B cell (primary cell): Measurements from ENCODE around the gene TSSK2. TPM values are rescaled to one million over a fixed set of nuclear protein-coding genes. Genes with fewer than 3 reads are reported as not detected.

Experiments used
- ATAC-seq: fragments of 200-7000 bp; cut with Tn5 transposase; one replicate; pipeline ENCODE4 v1.10.0; 2021; ENCODE audit warnings: low read depth, mild to moderate bottlenecking, moderate number of reproducible peaks, moderate library complexity
- CTCF ChIA-PET: fragments of 350-600 bp; sonication (Branson Sonifier 250); formaldehyde crosslinking; loops from one replicate; lab custom pipeline; 2021; ENCODE audit warnings: antibody characterized with exemption, inconsistent platforms; lab: Charles Lee
- POLR2A ChIA-PET: fragments of 350-600 bp; sonication (Branson Sonifier 250); formaldehyde crosslinking; loops from one replicate; lab custom pipeline; 2021; ENCODE audit warnings: antibody characterized with exemption; lab: Charles Lee
- DNase-seq: peaks from one replicate; pipeline ENCODE4 v3.0.0; 2013
- H2AFZ ChIP-seq: 2 replicates; pipeline ENCODE4 v1.6.1; 2012; ENCODE audit warnings: mild to moderate bottlenecking, low read depth, low read length; ENCODE audit not compliant: insufficient read depth, poor library complexity, severe bottlenecking
- H3K27ac ChIP-seq, 2 donors: 1 replicate in 1 of 2; 2 replicates in 1 of 2; pipeline ENCODE4 v1.5.1; 2012 to 2013; ENCODE audit warnings: low read length in 2 of 2, mild to moderate bottlenecking in 2 of 2, moderate library complexity in 1 of 2
- H3K27me3 ChIP-seq, 4 experiments: fragments of 200-600 bp in 1 of 4; sonication (generic) in 1 of 4; replicated peaks in 1 of 4; 1 replicate in 2 of 4; 2 replicates in 2 of 4; pipeline versions ENCODE4 v1.6.1 to v1.7.0; 2013 to 2016; ENCODE audit warnings: low read length in 3 of 4, mild to moderate bottlenecking in 2 of 4, mixed read lengths in 1 of 4, moderate library complexity in 1 of 4; ENCODE audit not compliant: insufficient read depth in 4 of 4, control insufficient read depth in 3 of 4; ENCODE audit errors: control extremely low read depth in 1 of 4
- H3K36me3 ChIP-seq, 2 experiments: replicated peaks in 1 of 2; 1 replicate in 1 of 2; 2 replicates in 1 of 2; pipeline versions ENCODE4 v1.6.1 to v1.7.1; 2013; ENCODE audit warnings: low read length in 1 of 2; ENCODE audit not compliant: insufficient read depth in 2 of 2, control insufficient read depth in 1 of 2; ENCODE audit errors: control extremely low read depth in 1 of 2, extremely low read depth in 1 of 2
- H3K4me1 ChIP-seq, 2 donors: fragments of 200-600 bp in 1 of 2; sonication (generic) in 1 of 2; 1 replicate in 1 of 2; 2 replicates in 1 of 2; pipeline versions ENCODE4 v1.5.1 to v1.6.1; 2013 to 2017; ENCODE audit warnings: low read length in 2 of 2; ENCODE audit not compliant: control insufficient read depth in 2 of 2, insufficient read depth in 2 of 2
- H3K4me2 ChIP-seq: replicated peaks from 2 replicates; pipeline ENCODE3; 2012; ENCODE audit warnings: mild to moderate bottlenecking, low read depth, low read length; ENCODE audit not compliant: poor library complexity, severe bottlenecking
- H3K4me3 ChIP-seq, 5 experiments: fragments of 200-600 bp in 1 of 5; sonication (generic) in 1 of 5; 1 replicate in 3 of 5; 2 replicates in 2 of 5; pipeline versions ENCODE4 v1.5.1 to v1.7.0; 2011 to 2016; ENCODE audit warnings: low read length in 4 of 5, mild to moderate bottlenecking in 4 of 5, low read depth in 2 of 5, control low read depth in 1 of 5, moderate library complexity in 1 of 5; ENCODE audit not compliant: insufficient read depth in 1 of 5; ENCODE audit errors: control extremely low read depth in 1 of 5, extremely low read depth in 1 of 5
- H3K79me2 ChIP-seq: fragments of 200-600 bp; sonication (generic); one replicate; pipeline ENCODE4 v1.6.0; 2016; ENCODE audit warnings: low read length; ENCODE audit not compliant: control insufficient read depth, insufficient read depth
- H3K9ac ChIP-seq: fragments of 200-600 bp; sonication (generic); 2 replicates; pipeline ENCODE4 v1.6.1; 2017; ENCODE audit warnings: mild to moderate bottlenecking, low read length, moderate library complexity
- H3K9me3 ChIP-seq, 3 donors: one replicate each; pipeline versions ENCODE4 v1.6.1 to v1.7.1; 2013; ENCODE audit warnings: low read length in 2 of 3; ENCODE audit not compliant: control insufficient read depth in 2 of 3, insufficient read depth in 1 of 3; ENCODE audit errors: control extremely low read depth in 1 of 3
- H4K20me1 ChIP-seq: 2 replicates; pipeline ENCODE4 v1.6.0; 2012; ENCODE audit warnings: mild to moderate bottlenecking, low read length; ENCODE audit not compliant: insufficient read depth, control insufficient read depth, poor library complexity, severe bottlenecking
- H3K27ac Mint-ChIP-seq: one replicate; pipeline ENCODE4 v1.8.0; 2021; ENCODE audit warnings: mixed read lengths
- H3K27me3 Mint-ChIP-seq: one replicate; pipeline ENCODE4 v1.8.0; 2021; ENCODE audit warnings: mixed read lengths
- H3K4me1 Mint-ChIP-seq: one replicate; pipeline ENCODE4 v1.8.0; 2021; ENCODE audit warnings: mixed read lengths
- H3K4me3 Mint-ChIP-seq: one replicate; pipeline ENCODE4 v1.8.0; 2021; ENCODE audit warnings: mixed read lengths
- H3K9me3 Mint-ChIP-seq: one replicate; pipeline ENCODE4 v1.8.0; 2022; ENCODE audit warnings: mixed read lengths; ENCODE audit not compliant: insufficient read depth
- EZH2 ChIP-seq: IDR thresholded peaks from 2 replicates; pipeline ENCODE4 v1.6.1; 2012; ENCODE audit warnings: borderline replicate concordance, low read depth, mild to moderate bottlenecking, moderate library complexity, low read length; ENCODE audit not compliant: insufficient read depth, poor library complexity, severe bottlenecking
- WGBS: methylation state at CpG from one replicate; pipeline ENCODE4 v1.1.5; 2013; ENCODE audit warnings: missing lambda C conversion rate; ENCODE audit not compliant: insufficient coverage; 5-methylcytosine and 5-hydroxymethylcytosine counted together
- intact Hi-C: fragments of 100-400 bp; cut with micrococcal nuclease; formaldehyde crosslinking; loops from one replicate; pipeline ENCODE4 v1.10.0; 2022
- polyA plus RNA-seq: library from polyadenylated mRNA; depleted of rRNA; stranded (reverse); fragments of >200 nt; gene quantifications from 2 replicates; pipeline ENCODE4 v1.2.3, GENCODE V29; 2012
- total RNA-seq, 2 donors: library from RNA; stranded (reverse); fragments of 120-200 nt in 1 of 2; gene quantifications; 1 replicate in 1 of 2; 2 replicates in 1 of 2; pipeline versions ENCODE4 v1.2.3 to v1.2.4, GENCODE V29; 2013 to 2022
- TF ChIP-seq, protein P1 (sequence below): fragments of 200-600 bp; IDR thresholded peaks from one replicate; pipeline ENCODE4 v1.8.0; 2022; ENCODE audit warnings: antibody characterized with exemption, mild to moderate bottlenecking

The TSSK2 gene
- total and polyA plus RNA-seq, 2 donors (not counting 1 experiment from before 2014, with no cell fraction given) = 0.15 TPM; not detected in 1

GRCh38 chr22:19134874-19135273 lies 3.8 kb downstream of the TSSK2 start:
- Mint-ChIP-seq H3K27ac (no peak overlapping the region), H3K27me3 (no peaks in the 10 kb centered on the region), H3K9me3 (no peaks in the 10 kb centered on the region), H3K4me1 (no peaks in the 10 kb centered on the region), H3K4me3 (no peak overlapping the region)
- DNase-seq (no peak), ATAC-seq (no peak)
- ChIA-PET CTCF (interaction anchor here (1.6 kb wide), 1 partner anchor 44 kb away, joined by 5 read pairs; no protein-coding TSS in a partner anchor), POLR2A (no interaction called here)
- Histone ChIP-seq H3K4me2 (no peak overlapping the region), H3K9me3 (no peaks in the 10 kb centered on the region), H3K36me3 (peaks cover 2 to 51% of the 10 kb centered on the region in 2 experiments), H3K27me3 (no peaks in the 10 kb centered on the region), H2AFZ (no peak overlapping the region), H3K27ac (no peak overlapping the region), H3K9ac (no peak overlapping the region), H3K4me3 (no peak overlapping the region), H3K79me2 (no peaks in the 10 kb centered on the region), H3K4me1 (no peaks in the 10 kb centered on the region), H4K20me1 (peaks cover 11% of the 10 kb centered on the region)
- TF ChIP-seq, protein P1, sequence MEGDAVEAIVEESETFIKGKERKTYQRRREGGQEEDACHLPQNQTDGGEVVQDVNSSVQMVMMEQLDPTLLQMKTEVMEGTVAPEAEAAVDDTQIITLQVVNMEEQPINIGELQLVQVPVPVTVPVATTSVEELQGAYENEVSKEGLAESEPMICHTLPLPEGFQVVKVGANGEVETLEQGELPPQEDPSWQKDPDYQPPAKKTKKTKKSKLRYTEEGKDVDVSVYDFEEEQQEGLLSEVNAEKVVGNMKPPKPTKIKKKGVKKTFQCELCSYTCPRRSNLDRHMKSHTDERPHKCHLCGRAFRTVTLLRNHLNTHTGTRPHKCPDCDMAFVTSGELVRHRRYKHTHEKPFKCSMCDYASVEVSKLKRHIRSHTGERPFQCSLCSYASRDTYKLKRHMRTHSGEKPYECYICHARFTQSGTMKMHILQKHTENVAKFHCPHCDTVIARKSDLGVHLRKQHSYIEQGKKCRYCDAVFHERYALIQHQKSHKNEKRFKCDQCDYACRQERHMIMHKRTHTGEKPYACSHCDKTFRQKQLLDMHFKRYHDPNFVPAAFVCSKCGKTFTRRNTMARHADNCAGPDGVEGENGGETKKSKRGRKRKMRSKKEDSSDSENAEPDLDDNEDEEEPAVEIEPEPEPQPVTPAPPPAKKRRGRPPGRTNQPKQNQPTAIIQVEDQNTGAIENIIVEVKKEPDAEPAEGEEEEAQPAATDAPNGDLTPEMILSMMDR = no peak
- intact Hi-C loops = no loop called here
- WGBS = 92% methylated on average over 17 of the region's 18 CpGs

DNA sequence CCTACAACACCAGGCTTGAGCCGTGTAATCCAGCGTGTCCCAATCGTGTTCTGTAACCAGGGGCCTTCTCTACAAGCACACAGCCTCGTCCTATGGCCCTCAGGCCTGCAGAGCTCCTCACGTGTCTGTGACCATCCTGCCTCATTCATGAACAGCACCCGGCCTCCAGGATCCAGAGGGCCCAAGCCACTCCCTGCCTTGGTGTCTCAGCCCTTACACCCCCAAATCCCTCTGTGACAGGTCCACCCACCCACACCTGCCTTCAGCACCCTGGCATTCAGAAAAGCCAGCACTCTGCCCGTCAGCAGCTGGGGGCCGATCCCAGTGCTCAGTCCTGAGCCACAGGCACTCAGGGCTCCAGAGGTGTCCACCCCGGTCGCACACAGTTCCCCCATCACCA lies 5.8 kb downstream of the TSSK2 start:
- intact Hi-C loops = no loop called here
- H3K4me3 Mint-ChIP-seq = no peak overlapping the region
- DNase-seq (no peak), ATAC-seq (no peak)
- H3K27ac ChIP-seq = no peak overlapping the region
- no peak overlapping the region for H3K4me2 ChIP-seq
- H3K27ac Mint-ChIP-seq = no peak overlapping the region
- 98% methylated on average over 10 of the region's 10 CpGs for WGBS
- peaks cover 2 to 69% of the 10 kb centered on the region in 2 experiments for H3K36me3 ChIP-seq
- peaks cover 11% of the 10 kb centered on the region for H4K20me1 ChIP-seq
- ChIA-PET POLR2A (no interaction called here), CTCF (no interaction called here)
- TF ChIP-seq EZH2 = no peak
- TF ChIP-seq, protein P1 = no peak
- H3K27me3 Mint-ChIP-seq = no peaks in the 10 kb centered on the region
- H3K9me3 ChIP-seq = no peaks in the 10 kb centered on the region
- H3K9me3 Mint-ChIP-seq = no peaks in the 10 kb centered on the region
- H3K27me3 ChIP-seq = no peaks in the 10 kb centered on the region
- peaks cover 3% of the 10 kb centered on the region for H3K79me2 ChIP-seq
- no peaks in the 10 kb centered on the region for H3K4me1 ChIP-seq
- no peak overlapping the region for H3K4me3 ChIP-seq
- H3K4me1 Mint-ChIP-seq = no peaks in the 10 kb centered on the region
- no peak overlapping the region for H2AFZ ChIP-seq
- H3K9ac ChIP-seq = no peak overlapping the region
